ENCODE data around the gene PCDH8.

Gene PCDH8

GRCh38 chr13:52851137-52851962 is 2.9 kb upstream of the PCDH8 start:
- no peak for DNase-seq

GRCh38 chr13:52850396-52851136 is 2.1 kb upstream of the PCDH8 start:
- peak; percentile 42 for DNase-seq

- DNase-seq: no peak
Observed at GRCh38 chr13:52850072-52850395, 1.6 kb upstream of the PCDH8 start.

- no peak for DNase-seq
Observed at GRCh38 chr13:52849291-52850071, 1.0 kb upstream of the PCDH8 start.

GRCh38 chr13:52847682-52848432 is 583 bp downstream of the PCDH8 start:
- DNase-seq: no peak

GRCh38 chr13:52847322-52847681 is 1.1 kb downstream of the PCDH8 start:
- no peak for DNase-seq

- peak; percentile 25 for DNase-seq
Observed at GRCh38 chr13:52846567-52847321, 1.7 kb downstream of the PCDH8 start.

- no peak for DNase-seq
Observed at GRCh38 chr13:52845766-52846566, 2.5 kb downstream of the PCDH8 start.

- DNase-seq: no peak
Observed at GRCh38 chr13:52845334-52845761, 3.1 kb downstream of the PCDH8 start.

GRCh38 chr13:52844836-52845235 is 3.6 kb downstream of the PCDH8 start:
- no peak for DNase-seq

GRCh38 chr13:52842441-52842840 is 6.0 kb downstream of the PCDH8 start:
- no peak for DNase-seq

- no peak for DNase-seq
Observed at GRCh38 chr13:52840066-52840465, 8.4 kb downstream of the PCDH8 start.

- no peak for DNase-seq
Observed at GRCh38 chr13:52838433-52839107, 9.9 kb downstream of the PCDH8 start.

- DNase-seq: no peak
Observed at GRCh38 chr13:52837850-52838249, 10.6 kb downstream of the PCDH8 start.

GRCh38 chr13:52835071-52835839 is 13.2 kb downstream of the PCDH8 start:
- no peak for DNase-seq

GRCh38 chr13:52833296-52833875 is 15.1 kb downstream of the PCDH8 start:
- DNase-seq: no peak

- no peak for DNase-seq
Observed at GRCh38 chr13:52832313-52832712, 16.1 kb downstream of the PCDH8 start.

- no peak for DNase-seq
Observed at GRCh38 chr13:52830946-52831345, 17.5 kb downstream of the PCDH8 start.

GRCh38 chr13:52827839-52828238 is 20.6 kb downstream of the PCDH8 start:
- DNase-seq: no peak

All from fibroblast of skin of abdomen (primary cell).